GM12878 (cell line): ENCODE data around the gene SLC35E1. TPM values are rescaled to one million over a fixed set of nuclear protein-coding genes. Genes with fewer than 3 reads are reported as not detected.

Source experiments
- ATAC-seq: fragments of 200-7000 bp; cut with Tn5 transposase; 3 replicates; pipeline ENCODE4 v1.9.1; 2020; ENCODE audit warnings: mild to moderate bottlenecking, moderate library complexity
- BruUV-seq: library from RNA; stranded (reverse); fragments of 400-500 nt; replicated peaks from 2 replicates; lab custom pipeline; 2021; lab: Mats Ljungman, UMichigan
- CTCF ChIA-PET: fragments of 300-600 bp; sonication (Branson Sonifier 250); formaldehyde crosslinking; extraction: SDS; loops from one replicate; lab custom pipeline; 2021; ENCODE audit warnings: inconsistent platforms; lab: Yijun Ruan, JAX
- POLR2A ChIA-PET: fragments of 350-600 bp; formaldehyde crosslinking; extraction: SDS; loops from one replicate; lab custom pipeline; 2021; ENCODE audit warnings: inconsistent platforms; lab: Charles Lee
- RAD21 ChIA-PET: fragments of 300-600 bp; sonication (Branson Sonifier 250); formaldehyde crosslinking; loops from one replicate; lab custom pipeline; 2023; ENCODE audit warnings: antibody characterized with exemption; ENCODE audit not compliant: unreplicated experiment; lab: Charles Lee
- SMC1A ChIA-PET: fragments of 300-600 bp; sonication (Branson Sonifier 250); formaldehyde crosslinking; loops from one replicate; lab custom pipeline; 2023; ENCODE audit not compliant: unreplicated experiment, uncharacterized antibody; lab: Charles Lee
- DNase-seq: peaks from one replicate; pipeline ENCODE4 v3.0.0-alpha.2; 2011; ENCODE audit warnings: low read depth, low spot score
- FAIRE-seq: peaks from 3 replicates; lab custom pipeline; 2011; peaks lifted over from hg19 to GRCh38; lab: Jason Lieb, UNC
- H2AFZ ChIP-seq: 2 replicates; pipeline ENCODE4 v1.6.0; 2011; ENCODE audit warnings: low read depth, low read length, control low read depth; ENCODE audit not compliant: control insufficient read depth
- H3K27ac ChIP-seq: 2 replicates; pipeline ENCODE4 v1.5.1; 2011; ENCODE audit warnings: control low read depth; ENCODE audit not compliant: control insufficient read depth, insufficient read depth
- H3K27me3 ChIP-seq, 2 experiments: replicated peaks in 1 of 2; 2 replicates each; pipeline versions ENCODE4 v1.6.0 to v1.6.1; 2011; ENCODE audit warnings: low read length in 1 of 2; ENCODE audit not compliant: control insufficient read depth in 2 of 2, insufficient read depth in 2 of 2
- H3K36me3 ChIP-seq, 2 experiments: 2 replicates each; pipeline ENCODE4 v1.5.1; 2011; ENCODE audit warnings: low read length in 1 of 2; ENCODE audit not compliant: control insufficient read depth in 2 of 2, insufficient read depth in 2 of 2
- H3K4me1 ChIP-seq: 2 replicates; pipeline ENCODE4 v1.6.1; 2011; ENCODE audit warnings: mild to moderate bottlenecking, low read length, moderate library complexity, mixed read lengths; ENCODE audit not compliant: control insufficient read depth, insufficient read depth
- H3K4me2 ChIP-seq: 2 replicates; pipeline ENCODE4 v1.6.0; 2011; ENCODE audit warnings: control low read depth; ENCODE audit not compliant: control insufficient read depth, insufficient read depth
- H3K4me3 ChIP-seq: fragments of 200-600 bp; sonication (generic); 2 replicates; pipeline ENCODE4 v1.5.1; 2016
- H3K79me2 ChIP-seq: 2 replicates; pipeline ENCODE4 v1.6.0; 2011; ENCODE audit warnings: low read length; ENCODE audit not compliant: control insufficient read depth, insufficient read depth
- H3K9ac ChIP-seq: 2 replicates; pipeline ENCODE4 v1.8.0; 2011; ENCODE audit warnings: low read length, control low read depth, mixed read lengths; ENCODE audit not compliant: control insufficient read depth, insufficient read depth
- H3K9me3 ChIP-seq: replicated peaks from 3 replicates; pipeline ENCODE4 v1.5.1; 2011; ENCODE audit warnings: mild to moderate bottlenecking, low read length; ENCODE audit not compliant: control insufficient read depth, insufficient read depth
- H4K20me1 ChIP-seq: 2 replicates; pipeline ENCODE4 v1.6.0; 2011; ENCODE audit not compliant: control insufficient read depth, insufficient read depth
- ATF3 ChIP-seq: IDR thresholded peaks from 2 replicates; pipeline ENCODE4 v1.6.1; 2011; ENCODE audit warnings: low read depth, mild to moderate bottlenecking, low read length, moderate library complexity, borderline replicate concordance; ENCODE audit errors: extremely low read depth
- CREM ChIP-seq: IDR thresholded peaks from 2 replicates; pipeline ENCODE4 v1.6.1; 2014; ENCODE audit warnings: antibody characterized with exemption, low read depth
- HDAC2 ChIP-seq: fragments of 200-600 bp; sonication (generic); IDR thresholded peaks from 2 replicates; pipeline ENCODE4 v1.6.1; 2017
- IRF3 ChIP-seq: fragments of 450-650 bp; IDR thresholded peaks from 2 replicates; pipeline ENCODE4 v1.6.1; 2014; ENCODE audit warnings: mild to moderate bottlenecking
- MTA3 ChIP-seq: IDR thresholded peaks from 2 replicates; pipeline ENCODE4 v1.6.1; 2012; ENCODE audit warnings: low read length, inconsistent platforms, borderline replicate concordance
- PAX5 ChIP-seq: IDR thresholded peaks from 2 replicates; pipeline ENCODE4 v1.6.1; 2011; ENCODE audit warnings: low read depth, low read length, borderline replicate concordance
- SP1 ChIP-seq: IDR thresholded peaks from one replicate; pipeline ENCODE4 v1.6.1; 2011; ENCODE audit warnings: low read depth, low read length
- SREBF1 ChIP-seq: IDR thresholded peaks from 2 replicates; pipeline ENCODE4 v1.6.1; 2012; ENCODE audit warnings: mild to moderate bottlenecking, low read length
- SRF ChIP-seq, 2 experiments: IDR thresholded peaks; 2 replicates each; pipeline ENCODE4 v1.6.1; 2011; ENCODE audit warnings: low read depth in 2 of 2, low read length in 2 of 2, mild to moderate bottlenecking in 1 of 2, moderate library complexity in 1 of 2
- STAT3 ChIP-seq: IDR thresholded peaks from 2 replicates; pipeline ENCODE4 v1.6.1; 2011; ENCODE audit warnings: low read depth, low read length, improper control_type of control experiment
- YY1 ChIP-seq: IDR thresholded peaks from 2 replicates; pipeline ENCODE4 v1.6.1; 2011; ENCODE audit warnings: low read depth, mild to moderate bottlenecking, low read length
- ZBTB33 ChIP-seq: fragments of 450-650 bp; IDR thresholded peaks from 2 replicates; pipeline ENCODE4 v1.6.1; 2017; ENCODE audit warnings: mild to moderate bottlenecking
- ZZZ3 ChIP-seq: IDR thresholded peaks from 2 replicates; pipeline ENCODE4 v1.6.1; 2011; ENCODE audit warnings: low read depth; ENCODE audit not compliant: control insufficient read depth, insufficient read length
- WGBS: methylation state at CpG from one replicate; pipeline ENCODE4 v1.1.6; 2016; ENCODE audit warnings: low lambda C conversion rate; ENCODE audit not compliant: insufficient replicate concordance, insufficient coverage; ENCODE audit errors: missing lambda C conversion rate; 5-methylcytosine and 5-hydroxymethylcytosine counted together
- in situ Hi-C: fragments of 300-500 bp; cut with MboI; formaldehyde crosslinking; loops from 9 replicates; pipeline ENCODE4 v1.14.3; 2018; ENCODE audit warnings: mixed read lengths
- intact Hi-C: fragments of 100-400 bp; cut with micrococcal nuclease; formaldehyde crosslinking; loops from one replicate; pipeline ENCODE4 v1.14.2; 2022; ENCODE audit not compliant: unreplicated experiment
- polyA plus RNA-seq, 11 experiments: library from polyadenylated mRNA; depleted of rRNA in 4 of 11; unstranded in 6 of 11; stranded (reverse) in 5 of 11; fragments of >200 nt; fragmentation: Nextera tagmentation in 4 of 11; fragmentation: Illumina TruSeq in 1 of 11; extraction: Ambion mirVana in 4 of 11; extraction: Trizol in 1 of 11; gene quantifications; 1 replicate in 1 of 11; 2 replicates in 10 of 11; pipeline versions ENCODE4 v1.2.1 to v1.2.3, GENCODE V29; 2011 to 2016; ENCODE audit warnings: inconsistent platforms in 2 of 11, missing spikeins in 2 of 11, low read depth in 1 of 11
- total RNA-seq, 4 experiments: library from RNA; depleted of rRNA in 3 of 4; stranded (reverse); fragments of >200 nt in 3 of 4; fragmentation: Illumina TruSeq in 1 of 4; extraction: Trizol in 1 of 4; gene quantifications; 2 replicates each; pipeline versions ENCODE4 v1.2.1 to v1.2.3, GENCODE V29; 2013 to 2021
- TF ChIP-seq, protein P1 (sequence below): IDR thresholded peaks from 2 replicates; pipeline ENCODE4 v1.6.1; 2011; ENCODE audit warnings: low read depth, low read length, improper control_type of control experiment, borderline replicate concordance
- TF ChIP-seq, protein P2 (sequence below): fragments of 450-650 bp; IDR thresholded peaks from 2 replicates; pipeline ENCODE4 v1.6.1; 2016; ENCODE audit warnings: mild to moderate bottlenecking

SLC35E1 gene
- total and polyA plus RNA-seq, 10 of the 15 experiments (the other 5 are each of a cell fraction or from before 2014, with no cell fraction given) = 11.3 to 37.7 (median 22.1) TPM

DNA sequence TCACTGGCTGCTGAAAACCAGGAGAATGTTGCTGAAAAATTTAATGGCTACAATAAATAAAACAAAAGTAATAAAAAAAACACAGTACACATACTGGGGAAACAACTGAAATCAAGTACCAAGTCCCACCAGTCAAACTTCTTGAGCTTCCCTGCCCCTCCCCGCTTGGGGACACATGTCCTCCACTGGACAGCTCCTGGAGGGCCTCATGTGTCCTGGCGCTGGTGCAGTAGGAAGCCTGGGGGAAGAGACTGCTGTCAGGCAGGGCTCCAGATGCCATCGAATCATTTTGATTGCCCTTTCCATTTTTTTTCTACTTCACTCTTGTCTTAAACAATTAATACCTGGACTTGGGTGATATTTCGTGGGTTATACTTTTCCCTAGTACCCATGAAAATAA, 26.6 kb upstream of the SLC35E1 start (continued):
- TF ChIP-seq, protein P1, sequence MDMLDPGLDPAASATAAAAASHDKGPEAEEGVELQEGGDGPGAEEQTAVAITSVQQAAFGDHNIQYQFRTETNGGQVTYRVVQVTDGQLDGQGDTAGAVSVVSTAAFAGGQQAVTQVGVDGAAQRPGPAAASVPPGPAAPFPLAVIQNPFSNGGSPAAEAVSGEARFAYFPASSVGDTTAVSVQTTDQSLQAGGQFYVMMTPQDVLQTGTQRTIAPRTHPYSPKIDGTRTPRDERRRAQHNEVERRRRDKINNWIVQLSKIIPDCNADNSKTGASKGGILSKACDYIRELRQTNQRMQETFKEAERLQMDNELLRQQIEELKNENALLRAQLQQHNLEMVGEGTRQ = no peak
- TF ChIP-seq SP1 (no peak), MTA3 (no peak), PAX5 (no peak), IRF3 (no peak), ZZZ3 (no peak)
- TF ChIP-seq, protein P2, sequence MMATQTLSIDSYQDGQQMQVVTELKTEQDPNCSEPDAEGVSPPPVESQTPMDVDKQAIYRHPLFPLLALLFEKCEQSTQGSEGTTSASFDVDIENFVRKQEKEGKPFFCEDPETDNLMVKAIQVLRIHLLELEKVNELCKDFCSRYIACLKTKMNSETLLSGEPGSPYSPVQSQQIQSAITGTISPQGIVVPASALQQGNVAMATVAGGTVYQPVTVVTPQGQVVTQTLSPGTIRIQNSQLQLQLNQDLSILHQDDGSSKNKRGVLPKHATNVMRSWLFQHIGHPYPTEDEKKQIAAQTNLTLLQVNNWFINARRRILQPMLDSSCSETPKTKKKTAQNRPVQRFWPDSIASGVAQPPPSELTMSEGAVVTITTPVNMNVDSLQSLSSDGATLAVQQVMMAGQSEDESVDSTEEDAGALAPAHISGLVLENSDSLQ = no peak

DNA sequence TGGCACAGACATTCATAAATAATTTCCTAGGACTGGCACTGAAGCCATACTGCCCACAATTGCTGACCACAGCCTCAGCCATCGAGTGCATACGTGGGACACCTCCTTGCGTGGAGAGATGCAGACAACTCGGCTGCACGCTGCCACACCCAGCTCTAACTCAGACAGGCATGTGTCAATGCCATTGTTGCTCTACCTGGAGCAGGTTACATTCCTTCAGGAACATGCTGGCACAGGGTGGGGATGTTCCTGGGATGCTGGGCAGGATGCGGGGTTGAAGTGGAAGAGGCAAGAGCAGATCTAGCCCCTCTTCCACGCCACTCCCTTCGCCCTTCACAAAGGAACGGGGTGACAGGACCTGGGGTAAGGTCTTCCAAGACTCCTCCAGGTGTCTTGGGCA, 24.2 kb upstream of the SLC35E1 start:
- Histone ChIP-seq H3K4me1 (peaks cover 52% of the 10 kb centered on the region), H3K9ac (no peak overlapping the region), H4K20me1 (peaks cover 6% of the 10 kb centered on the region), H3K9me3 (no peaks in the 10 kb centered on the region), H3K79me2 (peaks cover 92% of the 10 kb centered on the region), H3K27me3 (no peaks in the 10 kb centered on the region), H3K36me3 (peaks cover 0 to 5% of the 10 kb centered on the region in 2 experiments; a peak in 3 of 4 replicates), H3K4me2 (no peak overlapping the region), H3K27ac (no peak overlapping the region), H3K4me3 (no peak overlapping the region), H2AFZ (no peak overlapping the region)
- POLR2A ChIA-PET = interaction anchor here (0.6 to 13.1 kb wide), 5 partner anchors 9 to 30 kb away, joined by 3 to 220 read pairs (median 5); partner anchors contain the start of gene MED26
- 98% methylated on average over 9 of the region's 9 CpGs for WGBS
- SMC1A ChIA-PET = interaction anchor here (1.3 to 2.2 kb wide), 3 partner anchors 13 to 28 kb away, joined by 3 to 6 read pairs (median 6); no protein-coding TSS in a partner anchor
- ATAC-seq = no peak
- BruUV-seq = no TSS peak
- intact Hi-C loops (no loop called here), in situ Hi-C loops (loop anchor here (25.0 kb wide), 1 partner anchor 2009 kb away; the partner anchor contains the start of gene CLEC17A)
- no peak for DNase-seq
- RAD21 ChIA-PET = interaction anchor here (1.1 to 1.3 kb wide), 2 partner anchors 12 to 28 kb away, joined by 4 read pairs; no protein-coding TSS in a partner anchor
- CTCF ChIA-PET = interaction anchor here (1.1 kb wide), 1 partner anchor 9 kb away, joined by 4 read pairs; no protein-coding TSS in a partner anchor
- no peak for FAIRE-seq
- TF ChIP-seq STAT3 (no peak), SRF (IDR thresholded peaks at IDR 0.05; ENCODE audit: low read depth in 2 of 2, low read length in 2 of 2) (no peak), HDAC2 (no peak), ATF3 (no peak), ZBTB33 (no peak), YY1 (no peak), SREBF1 (no peak), CREM (no peak)
